ENCODE measurements around the gene SORBS2.

GRCh38 chr4:185589067-185589836 lies 222.7 kb downstream of the SORBS2 start:
- TF ChIP-seq POLR2A (IDR thresholded peaks at IDR 0.05) (no peak), CTCF (IDR thresholded peaks at IDR 0.05) (no peak)

Data from uterus (tissue), 2 donors.